Osteoblast (primary cell): ENCODE data around the gene RHBDL1. TPM values are rescaled to one million over a fixed set of nuclear protein-coding genes. Genes with fewer than 3 reads are reported as not detected.

Experiments used
- DNase-seq: peaks from one replicate; pipeline ENCODE4 v3.0.0; 2011; ENCODE audit warnings: low spot score, mixed read lengths; ENCODE audit not compliant: insufficient read length; ENCODE audit errors: missing footprints
- H2AFZ ChIP-seq: 2 replicates; pipeline ENCODE4 v1.6.0; 2011; ENCODE audit warnings: mild to moderate bottlenecking, low read length
- H3K27ac ChIP-seq: 2 replicates; pipeline ENCODE4 v1.5.1; 2011; ENCODE audit warnings: mild to moderate bottlenecking, low read depth, low read length, moderate library complexity
- H3K27me3 ChIP-seq: 2 replicates; pipeline ENCODE4 v1.6.0; 2012; ENCODE audit warnings: mild to moderate bottlenecking, control low read depth, inconsistent platforms, low read length, moderate library complexity; ENCODE audit not compliant: insufficient read depth
- H3K36me3 ChIP-seq: 2 replicates; pipeline ENCODE4 v1.5.1; 2011; ENCODE audit warnings: mild to moderate bottlenecking, low read length, control low read depth, moderate library complexity; ENCODE audit not compliant: insufficient read depth
- H3K4me1 ChIP-seq: 2 replicates; pipeline ENCODE4 v1.5.1; 2011; ENCODE audit warnings: mild to moderate bottlenecking, low read length, control low read depth, moderate library complexity; ENCODE audit not compliant: insufficient read depth
- H3K4me2 ChIP-seq: 2 replicates; pipeline ENCODE4 v1.6.0; 2011; ENCODE audit warnings: mild to moderate bottlenecking, low read length; ENCODE audit not compliant: insufficient read depth
- H3K4me3 ChIP-seq: fragments of 200-600 bp; sonication (generic); 3 replicates; pipeline ENCODE4 v1.5.1; 2012; ENCODE audit warnings: mild to moderate bottlenecking, low read length, inconsistent platforms; ENCODE audit not compliant: insufficient read depth
- H3K79me2 ChIP-seq: 2 replicates; pipeline ENCODE4 v1.6.0; 2012; ENCODE audit warnings: mild to moderate bottlenecking, low read length, control low read depth, inconsistent platforms; ENCODE audit not compliant: insufficient read depth
- H3K9me3 ChIP-seq: 2 replicates; pipeline ENCODE4 v1.5.1; 2011; ENCODE audit warnings: low read depth, low read length, control low read depth
- H4K20me1 ChIP-seq: 2 replicates; pipeline ENCODE4 v1.6.0; 2012; ENCODE audit warnings: mild to moderate bottlenecking, low read length, control low read depth; ENCODE audit not compliant: insufficient read depth
- total RNA-seq: library from RNA; depleted of rRNA; stranded (reverse); fragments of >200 nt; gene quantifications from 2 replicates; pipeline ENCODE4 v1.2.3, GENCODE V29; 2012
- TF ChIP-seq, protein P1 (sequence below): IDR thresholded peaks from 2 replicates; pipeline ENCODE4 v1.5.1; 2011; ENCODE audit warnings: mild to moderate bottlenecking, low read depth, low read length, moderate library complexity; ENCODE audit errors: extremely low read depth

RHBDL1 gene
- total RNA-seq, 1 donor: 1.1 TPM

DNA sequence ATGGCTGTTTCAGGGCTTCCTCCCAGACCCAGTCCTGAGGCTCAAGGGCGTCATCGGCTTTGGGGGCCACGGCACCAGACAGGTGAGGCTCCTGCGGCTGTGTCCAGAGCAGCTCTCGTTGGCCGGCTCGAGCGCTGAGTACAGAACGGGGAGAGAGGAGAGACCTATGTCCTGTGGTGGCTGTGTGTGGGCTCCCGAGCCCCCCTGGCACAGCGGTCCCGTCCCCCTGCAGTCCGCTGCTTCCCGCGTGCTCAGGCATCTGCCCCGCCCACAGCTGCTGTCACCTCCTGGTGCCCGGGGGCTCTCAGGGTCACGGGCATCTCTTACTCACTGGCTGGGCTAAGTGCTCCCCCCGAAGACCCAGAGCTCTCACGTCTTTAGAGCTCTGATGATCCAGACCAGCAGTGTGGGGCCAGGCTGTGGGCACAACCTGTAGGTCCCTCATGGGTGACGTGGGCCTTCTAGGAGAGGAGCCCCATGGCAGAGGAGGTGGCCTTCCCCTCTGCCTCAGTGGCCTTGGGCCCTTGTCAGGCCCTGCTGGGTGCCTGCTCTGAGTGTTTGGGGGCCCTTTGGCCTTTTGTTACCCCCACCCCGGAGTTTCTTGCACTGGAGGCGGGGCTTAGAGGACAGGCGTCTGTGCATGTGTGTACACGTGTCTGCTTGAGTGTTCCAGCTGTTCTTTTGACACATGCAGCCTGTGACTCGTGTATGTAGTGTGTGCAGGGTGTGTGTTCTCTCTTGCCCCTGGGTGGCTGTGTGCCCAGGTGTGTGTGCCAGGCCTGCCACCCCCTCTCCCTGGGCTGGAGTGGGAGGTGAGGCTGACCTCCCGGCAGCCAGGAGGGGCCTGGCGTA, 22.8 kb upstream of the RHBDL1 start:
- H3K36me3 ChIP-seq: peaks cover 10% of the 10 kb centered on the region

DNA sequence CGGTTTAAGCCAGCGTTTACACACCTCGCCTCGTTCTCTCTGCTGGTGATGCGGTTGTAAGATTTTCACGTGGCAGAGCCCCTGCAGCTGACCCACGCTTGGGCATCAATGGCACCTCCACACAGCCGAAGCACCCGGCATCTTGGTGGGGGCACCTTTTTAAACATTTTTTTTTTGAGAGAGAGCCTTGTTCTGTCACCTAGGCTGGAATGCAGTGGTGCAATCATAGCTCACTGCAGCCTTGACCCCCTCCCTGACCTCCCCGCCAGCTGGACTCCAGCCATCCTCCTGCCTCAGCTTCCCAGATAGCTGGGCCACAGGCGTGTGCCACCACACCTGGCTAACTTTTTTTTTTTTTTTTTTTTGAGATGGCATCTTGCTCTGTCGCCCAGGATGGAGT, 21.4 kb upstream of the RHBDL1 start:
- DNase-seq: no peak
- Histone ChIP-seq H3K27me3 (no peaks in the 10 kb centered on the region), H3K4me1 (peaks cover 4% of the 10 kb centered on the region), H3K4me2 (no peak overlapping the region), H3K36me3 (peaks cover 12% of the 10 kb centered on the region), H2AFZ (no peak overlapping the region), H3K27ac (no peak overlapping the region), H3K4me3 (no peak overlapping the region), H3K9me3 (no peaks in the 10 kb centered on the region), H4K20me1 (no peaks in the 10 kb centered on the region), H3K79me2 (peaks cover 9% of the 10 kb centered on the region)
- TF ChIP-seq, protein P1, sequence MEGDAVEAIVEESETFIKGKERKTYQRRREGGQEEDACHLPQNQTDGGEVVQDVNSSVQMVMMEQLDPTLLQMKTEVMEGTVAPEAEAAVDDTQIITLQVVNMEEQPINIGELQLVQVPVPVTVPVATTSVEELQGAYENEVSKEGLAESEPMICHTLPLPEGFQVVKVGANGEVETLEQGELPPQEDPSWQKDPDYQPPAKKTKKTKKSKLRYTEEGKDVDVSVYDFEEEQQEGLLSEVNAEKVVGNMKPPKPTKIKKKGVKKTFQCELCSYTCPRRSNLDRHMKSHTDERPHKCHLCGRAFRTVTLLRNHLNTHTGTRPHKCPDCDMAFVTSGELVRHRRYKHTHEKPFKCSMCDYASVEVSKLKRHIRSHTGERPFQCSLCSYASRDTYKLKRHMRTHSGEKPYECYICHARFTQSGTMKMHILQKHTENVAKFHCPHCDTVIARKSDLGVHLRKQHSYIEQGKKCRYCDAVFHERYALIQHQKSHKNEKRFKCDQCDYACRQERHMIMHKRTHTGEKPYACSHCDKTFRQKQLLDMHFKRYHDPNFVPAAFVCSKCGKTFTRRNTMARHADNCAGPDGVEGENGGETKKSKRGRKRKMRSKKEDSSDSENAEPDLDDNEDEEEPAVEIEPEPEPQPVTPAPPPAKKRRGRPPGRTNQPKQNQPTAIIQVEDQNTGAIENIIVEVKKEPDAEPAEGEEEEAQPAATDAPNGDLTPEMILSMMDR: no peak

More for the DNA sequence above, 22.8 kb upstream of the RHBDL1 start:
- TF ChIP-seq, protein P1: no peak
- H3K9me3 ChIP-seq: no peaks in the 10 kb centered on the region
- H3K27me3 ChIP-seq: no peaks in the 10 kb centered on the region
- H3K4me3 ChIP-seq: no peak overlapping the region
- H2AFZ ChIP-seq: no peak overlapping the region
- DNase-seq: no peak
- H3K4me1 ChIP-seq: peaks cover 16% of the 10 kb centered on the region
- no peak overlapping the region for H3K27ac ChIP-seq
- H4K20me1 ChIP-seq: no peaks in the 10 kb centered on the region
- H3K4me2 ChIP-seq: no peak overlapping the region
- peaks cover 18% of the 10 kb centered on the region for H3K79me2 ChIP-seq

DNA sequence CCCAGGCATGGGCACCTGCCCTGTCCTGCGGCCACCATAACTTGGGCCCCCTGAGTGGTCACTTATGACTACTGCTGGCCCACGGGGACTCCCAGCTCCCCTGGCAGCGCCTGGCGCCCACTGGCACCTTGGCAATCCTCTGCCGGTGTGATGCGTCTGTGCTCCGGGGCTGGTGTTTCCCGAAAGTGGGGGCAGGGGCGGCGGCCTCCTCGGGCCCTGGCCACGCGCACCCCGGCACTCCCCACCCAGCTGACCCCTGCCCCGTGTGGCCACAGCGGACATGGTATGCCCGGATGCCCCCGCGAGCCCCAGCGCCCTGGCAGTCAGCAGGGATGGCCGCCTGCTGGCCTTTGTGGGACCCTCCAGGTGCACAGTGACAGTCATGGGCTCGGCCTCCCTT, 18.0 kb upstream of the RHBDL1 start:
- no peak for DNase-seq
- Histone ChIP-seq H3K79me2 (no peaks in the 10 kb centered on the region), H3K27me3 (no peaks in the 10 kb centered on the region), H3K27ac (no peak overlapping the region), H3K4me1 (no peaks in the 10 kb centered on the region), H2AFZ (no peak overlapping the region), H3K9me3 (no peaks in the 10 kb centered on the region), H4K20me1 (no peaks in the 10 kb centered on the region), H3K4me3 (no peak overlapping the region), H3K4me2 (no peak overlapping the region), H3K36me3 (peaks cover 12% of the 10 kb centered on the region)
- TF ChIP-seq, protein P1: no peak

DNA sequence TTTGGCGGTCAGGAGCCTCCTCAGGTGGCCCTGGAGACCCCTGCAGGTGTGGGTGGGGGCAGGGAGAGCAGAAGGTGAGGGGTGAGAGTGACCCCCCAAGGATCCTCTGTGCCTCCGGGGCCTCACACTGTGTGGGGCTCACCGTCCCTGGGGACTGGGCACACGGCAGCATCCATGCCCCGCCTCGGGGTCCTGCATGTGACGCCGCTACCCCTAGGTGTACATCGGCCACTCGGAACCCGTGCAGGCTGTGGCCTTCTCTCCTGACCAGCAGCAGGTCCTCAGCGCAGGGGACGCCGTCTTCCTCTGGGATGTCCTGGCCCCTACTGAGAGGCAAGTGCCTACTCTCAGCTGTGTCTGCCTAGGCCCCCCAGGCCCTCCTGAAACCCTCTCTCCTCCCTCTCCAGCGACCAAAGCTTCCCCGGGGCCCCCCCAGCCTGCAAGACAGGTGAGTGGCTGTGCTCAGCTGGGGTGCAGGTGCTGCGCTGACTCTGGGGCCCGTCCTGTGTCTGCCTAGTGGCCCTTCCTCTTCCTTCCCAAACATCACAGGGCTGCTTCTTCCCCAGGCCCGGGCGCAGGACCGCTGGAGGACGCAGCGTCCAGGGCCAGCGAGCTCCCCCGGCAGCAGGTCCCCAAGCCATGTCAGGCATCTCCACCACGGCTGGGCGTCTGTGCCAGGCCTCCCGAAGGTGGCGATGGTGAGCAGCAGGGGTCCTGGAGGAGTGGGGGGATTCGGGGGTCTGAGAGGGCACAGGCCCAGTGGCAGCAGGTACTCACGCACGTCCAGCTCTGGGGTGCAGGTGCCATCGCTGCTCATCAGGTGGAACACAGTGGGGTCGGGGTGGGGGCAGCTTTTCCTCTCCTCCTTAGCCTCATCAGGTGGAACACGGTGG, 16.5 kb upstream of the RHBDL1 start:
- TF ChIP-seq, protein P1: no peak
- no peak overlapping the region for H3K4me2 ChIP-seq
- DNase-seq: no peak

More for the DNA sequence above, 16.5 kb upstream of the RHBDL1 start:
- Histone ChIP-seq H3K4me1 (no peaks in the 10 kb centered on the region), H3K4me3 (no peak overlapping the region), H3K79me2 (no peaks in the 10 kb centered on the region), H2AFZ (no peak overlapping the region), H3K36me3 (peaks cover 7% of the 10 kb centered on the region), H3K27ac (no peak overlapping the region), H4K20me1 (no peaks in the 10 kb centered on the region), H3K27me3 (no peaks in the 10 kb centered on the region), H3K9me3 (no peaks in the 10 kb centered on the region)
